Peyer's patch (tissue), 4 donors: ENCODE results near the gene FBXL3.

ENCODE experiments used
- POLR2A ChIP-seq, 2 donors: fragments of 450-650 bp; IDR thresholded peaks; one replicate each; pipeline ENCODE4 v1.5.1; 2017; ENCODE audit warnings: antibody characterized with exemption in 2 of 2, mild to moderate bottlenecking in 2 of 2, moderate library complexity in 2 of 2
- TF ChIP-seq, protein P1 (sequence below), 6 experiments: fragments of 450-650 bp in 4 of 6; fragments of 200-600 bp in 2 of 6; sonication (generic) in 1 of 6; IDR thresholded peaks; one replicate each; pipeline ENCODE4 v1.5.1; 2017 to 2019; ENCODE audit warnings: antibody characterized with exemption in 6 of 6, mild to moderate bottlenecking in 3 of 6, moderate library complexity in 1 of 6

DNA sequence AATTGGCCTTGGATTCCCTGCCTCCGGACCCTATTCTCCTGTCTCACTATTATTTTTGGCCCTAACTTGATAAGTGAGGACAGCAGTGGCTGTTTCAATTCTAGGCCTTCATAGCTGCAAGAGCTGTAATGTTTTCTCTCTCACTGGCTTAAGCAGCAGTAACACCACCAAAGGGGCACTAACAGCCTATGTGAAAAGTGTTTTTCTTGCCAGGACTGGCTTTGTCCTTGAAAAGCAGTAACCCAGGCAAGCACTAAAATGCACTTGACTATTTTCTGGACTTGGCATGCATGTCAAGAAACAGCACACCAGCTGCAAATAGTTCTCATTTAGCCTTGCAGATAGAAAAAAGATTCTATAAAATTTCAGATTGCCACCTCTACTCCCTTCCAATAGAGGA is 9.3 kb upstream of the FBXL3 start:
- TF ChIP-seq, protein P1, sequence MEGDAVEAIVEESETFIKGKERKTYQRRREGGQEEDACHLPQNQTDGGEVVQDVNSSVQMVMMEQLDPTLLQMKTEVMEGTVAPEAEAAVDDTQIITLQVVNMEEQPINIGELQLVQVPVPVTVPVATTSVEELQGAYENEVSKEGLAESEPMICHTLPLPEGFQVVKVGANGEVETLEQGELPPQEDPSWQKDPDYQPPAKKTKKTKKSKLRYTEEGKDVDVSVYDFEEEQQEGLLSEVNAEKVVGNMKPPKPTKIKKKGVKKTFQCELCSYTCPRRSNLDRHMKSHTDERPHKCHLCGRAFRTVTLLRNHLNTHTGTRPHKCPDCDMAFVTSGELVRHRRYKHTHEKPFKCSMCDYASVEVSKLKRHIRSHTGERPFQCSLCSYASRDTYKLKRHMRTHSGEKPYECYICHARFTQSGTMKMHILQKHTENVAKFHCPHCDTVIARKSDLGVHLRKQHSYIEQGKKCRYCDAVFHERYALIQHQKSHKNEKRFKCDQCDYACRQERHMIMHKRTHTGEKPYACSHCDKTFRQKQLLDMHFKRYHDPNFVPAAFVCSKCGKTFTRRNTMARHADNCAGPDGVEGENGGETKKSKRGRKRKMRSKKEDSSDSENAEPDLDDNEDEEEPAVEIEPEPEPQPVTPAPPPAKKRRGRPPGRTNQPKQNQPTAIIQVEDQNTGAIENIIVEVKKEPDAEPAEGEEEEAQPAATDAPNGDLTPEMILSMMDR (IDR thresholded peaks at IDR 0.05): no peak
- no peak for TF ChIP-seq POLR2A (IDR thresholded peaks at IDR 0.05)
